TTC549 (cell line): Measurements from ENCODE around the gene MUC5B.
"Not testable (repeated sequence)": the region's sequence is repeated elsewhere in the genome, so short reads cannot be mapped to it uniquely, and the experiment has no call there.

Source experiments
- FAIRE-seq: peaks from 2 replicates; lab custom pipeline; 2012; peaks lifted over from hg19 to GRCh38; lab: Jason Lieb, UNC

MUC5B gene

DNA sequence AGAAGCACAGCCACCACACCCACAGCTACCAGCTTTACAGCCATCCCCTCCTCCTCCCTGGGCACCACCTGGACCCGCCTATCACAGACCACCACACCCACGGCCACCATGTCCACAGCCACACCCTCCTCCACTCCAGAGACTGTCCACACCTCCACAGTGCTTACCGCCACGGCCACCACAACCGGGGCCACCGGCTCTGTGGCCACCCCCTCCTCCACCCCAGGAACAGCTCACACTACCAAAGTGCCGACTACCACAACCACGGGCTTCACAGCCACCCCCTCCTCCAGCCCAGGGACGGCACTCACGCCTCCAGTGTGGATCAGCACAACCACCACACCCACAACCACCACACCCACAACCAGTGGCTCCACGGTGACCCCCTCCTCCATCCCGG lies 27.5 kb downstream of the MUC5B start:
- FAIRE-seq, result not testable (repeated sequence)

GRCh38 chr11:1251236-1251770 lies 28.4 kb downstream of the MUC5B start:
- FAIRE-seq, result no peak

- FAIRE-seq, result no peak
Measured at GRCh38 chr11:1252371-1253102, 29.7 kb downstream of the MUC5B start.

- no peak for FAIRE-seq
Measured at GRCh38 chr11:1253103-1253485, 30.2 kb downstream of the MUC5B start.

- FAIRE-seq, result no peak
Measured at GRCh38 chr11:1254086-1254648, 31.3 kb downstream of the MUC5B start.

- FAIRE-seq, result no peak
Measured at GRCh38 chr11:1254733-1255132, 31.9 kb downstream of the MUC5B start.

DNA sequence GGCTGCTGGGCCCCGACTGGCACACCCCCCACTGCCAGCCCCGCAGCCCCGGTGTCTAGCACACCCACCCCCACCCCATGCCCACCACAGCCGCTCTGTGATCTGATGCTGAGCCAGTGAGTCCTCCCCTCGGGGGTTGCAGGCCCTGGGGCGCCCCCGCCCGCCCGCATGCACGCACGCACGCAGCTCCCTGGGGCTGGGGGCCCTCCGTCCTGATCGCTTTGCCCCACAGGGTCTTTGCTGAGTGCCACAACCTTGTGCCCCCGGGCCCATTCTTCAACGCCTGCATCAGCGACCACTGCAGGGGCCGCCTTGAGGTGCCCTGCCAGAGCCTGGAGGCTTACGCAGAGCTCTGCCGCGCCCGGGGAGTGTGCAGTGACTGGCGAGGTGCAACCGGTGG lies 32.3 kb downstream of the MUC5B start:
- FAIRE-seq, result no peak

DNA sequence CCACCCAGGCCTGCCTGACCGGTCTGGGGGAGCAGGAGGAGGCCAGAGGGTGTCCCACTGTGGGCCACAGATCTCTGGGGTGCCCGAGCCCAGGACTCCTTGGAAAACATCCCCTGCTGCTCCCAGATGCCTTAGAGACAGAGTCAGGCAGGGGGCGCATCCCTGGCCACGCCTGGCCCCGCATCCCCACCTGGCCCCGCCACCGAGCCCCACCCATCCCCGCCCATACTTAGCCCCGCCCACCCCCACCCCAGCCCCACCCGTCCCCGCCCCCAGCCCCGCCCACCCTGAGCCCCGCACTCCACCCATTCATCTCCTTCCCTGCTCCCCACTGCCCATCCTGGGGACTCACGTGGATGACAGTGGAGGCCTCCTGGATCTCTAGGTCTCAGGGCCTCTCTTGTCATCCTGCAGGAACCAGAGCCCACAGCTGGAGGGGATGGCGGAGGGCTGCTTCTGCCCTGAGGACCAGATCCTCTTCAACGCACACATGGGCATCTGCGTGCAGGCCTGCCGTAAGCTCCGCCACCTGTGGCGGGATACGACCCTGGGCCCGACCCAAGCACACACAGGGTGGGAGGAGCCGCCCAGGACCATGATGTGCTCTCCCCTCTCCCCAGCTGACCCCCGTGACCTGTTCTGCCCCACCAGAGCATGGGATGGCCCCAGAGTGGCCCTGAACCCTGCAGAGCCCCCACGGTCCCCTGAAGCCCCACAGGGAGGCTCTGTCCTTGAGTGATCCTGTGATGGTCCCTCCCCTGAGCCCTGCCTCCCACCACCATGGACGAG lies 33.6 kb downstream of the MUC5B start:
- FAIRE-seq, result no peak

DNA sequence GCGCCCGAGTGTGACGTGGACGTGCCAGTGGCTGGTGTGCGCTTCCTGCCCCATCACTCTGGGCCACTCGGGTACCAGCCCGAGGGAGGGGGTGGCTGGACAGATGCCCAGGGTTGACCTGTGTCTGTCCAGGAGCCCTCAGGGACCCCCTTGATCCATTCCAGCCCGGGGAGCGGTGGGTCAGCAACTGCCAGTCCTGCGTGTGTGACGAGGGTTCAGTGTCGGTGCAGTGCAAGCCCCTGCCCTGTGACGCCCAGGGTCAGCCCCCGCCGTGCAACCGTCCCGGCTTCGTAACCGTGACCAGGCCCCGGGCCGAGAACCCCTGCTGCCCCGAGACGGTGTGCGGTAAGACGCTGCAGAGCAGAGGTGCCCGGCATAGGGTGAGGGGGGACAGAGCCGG lies 34.5 kb downstream of the MUC5B start:
- no peak for FAIRE-seq

- FAIRE-seq, result no peak
Measured at GRCh38 chr11:1257916-1258315, 35.0 kb downstream of the MUC5B start.

- no peak for FAIRE-seq
Measured at GRCh38 chr11:1258401-1259075, 35.7 kb downstream of the MUC5B start.

GRCh38 chr11:1259076-1259461 lies 36.2 kb downstream of the MUC5B start:
- FAIRE-seq, result no peak

GRCh38 chr11:1259561-1259960 lies 36.7 kb downstream of the MUC5B start:
- no peak for FAIRE-seq

- FAIRE-seq, result no peak
Measured at GRCh38 chr11:1260023-1260501, 37.2 kb downstream of the MUC5B start.

GRCh38 chr11:1260620-1261019 lies 37.8 kb downstream of the MUC5B start:
- no peak for FAIRE-seq

DNA sequence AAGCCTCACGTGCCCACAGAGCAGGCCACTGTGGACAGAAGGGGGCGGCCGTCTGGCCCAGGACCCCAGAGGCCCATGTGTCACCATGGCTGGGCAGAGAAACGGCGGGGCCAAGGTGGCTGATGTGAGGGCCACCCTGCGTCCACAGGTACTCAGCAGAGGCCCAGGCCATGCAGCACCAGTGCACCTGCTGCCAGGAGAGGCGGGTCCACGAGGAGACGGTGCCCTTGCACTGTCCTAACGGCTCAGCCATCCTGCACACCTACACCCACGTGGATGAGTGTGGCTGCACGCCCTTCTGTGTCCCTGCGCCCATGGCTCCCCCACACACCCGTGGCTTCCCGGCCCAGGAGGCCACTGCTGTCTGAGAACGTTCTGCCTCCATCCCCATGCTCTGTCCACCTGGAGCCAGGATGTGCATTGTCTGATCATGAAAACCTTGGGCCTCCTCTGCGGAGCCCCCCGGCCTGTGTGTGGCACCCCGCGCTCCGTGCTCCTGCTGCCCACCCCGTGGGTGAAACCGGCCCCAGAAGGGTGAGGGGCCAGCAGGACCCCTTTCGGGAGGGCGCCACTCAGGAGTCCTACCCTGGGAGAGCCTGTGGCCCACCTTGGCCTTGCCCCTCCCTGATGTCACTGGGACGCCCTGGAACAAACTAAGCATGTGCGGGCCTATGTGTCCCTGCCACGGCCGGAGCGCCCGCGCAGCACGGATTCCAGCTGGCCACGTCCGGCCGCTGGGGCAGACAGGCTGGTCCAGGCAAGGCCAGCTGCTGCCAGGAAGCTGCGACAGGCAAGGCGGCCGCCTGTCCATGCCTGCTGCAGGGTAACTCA lies 38.6 kb downstream of the MUC5B start:
- FAIRE-seq, result no peak

DNA sequence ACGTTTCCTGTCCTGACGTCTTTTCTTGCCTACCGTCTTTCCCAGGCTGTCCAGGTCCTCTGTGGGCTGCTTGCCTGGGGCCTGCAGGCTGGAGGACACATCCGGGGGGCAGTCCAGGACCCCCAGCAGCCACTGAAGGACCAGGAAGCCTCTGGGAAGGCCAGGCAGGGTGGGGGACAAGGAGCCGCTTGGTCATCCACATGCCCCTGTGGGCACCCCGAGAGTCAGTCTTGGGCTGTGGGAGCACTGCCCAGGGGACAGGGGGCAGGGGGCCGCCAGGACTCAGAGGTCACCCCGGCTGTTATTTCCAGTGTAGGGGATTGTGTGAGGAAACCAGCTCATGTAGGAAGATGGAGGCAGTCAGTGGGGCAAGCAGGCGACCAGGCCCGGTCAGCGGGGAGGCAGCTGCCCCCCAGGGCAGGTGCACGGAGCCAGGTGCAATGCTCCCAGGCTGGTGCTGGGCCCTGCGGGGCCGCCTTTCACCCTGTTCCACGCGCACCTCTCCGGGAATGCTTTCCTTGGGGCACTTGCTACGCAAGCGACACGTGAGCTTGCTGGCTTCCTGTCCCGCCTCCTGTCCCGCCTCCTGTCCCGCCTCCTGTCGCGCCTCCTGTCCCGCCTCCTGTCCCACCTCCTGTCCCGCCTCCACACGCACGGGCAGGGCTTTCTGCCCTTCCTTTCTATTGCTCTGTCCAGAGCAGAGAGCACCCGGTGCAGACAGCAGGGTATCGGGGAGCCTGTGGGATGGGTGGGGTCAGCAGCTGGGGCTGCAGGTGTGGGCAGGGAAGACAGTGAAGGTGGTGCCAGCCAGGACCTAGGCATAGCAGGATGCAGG lies 39.5 kb downstream of the MUC5B start:
- no peak for FAIRE-seq

GRCh38 chr11:1263010-1263409 lies 40.1 kb downstream of the MUC5B start:
- FAIRE-seq, result no peak

DNA sequence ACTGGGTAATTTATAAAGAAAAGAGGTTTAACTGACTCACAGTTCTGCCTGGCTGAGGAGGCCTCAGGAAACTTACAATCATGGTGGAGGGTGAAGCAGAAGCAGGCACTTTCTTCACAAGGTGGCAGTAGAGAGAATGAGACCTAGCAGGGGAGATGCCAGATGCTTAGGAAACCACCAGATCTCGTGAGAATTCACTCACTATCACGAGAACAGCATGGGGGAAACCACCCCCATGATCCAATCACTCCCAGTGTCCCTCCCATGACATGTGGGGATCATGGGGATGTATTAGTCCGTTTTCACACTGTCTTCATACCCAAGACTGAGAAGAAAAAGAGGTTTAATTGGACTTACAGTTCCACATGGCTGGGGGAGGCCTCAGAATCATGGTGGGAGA lies 41.6 kb downstream of the MUC5B start:
- FAIRE-seq, result not testable (repeated sequence)

DNA sequence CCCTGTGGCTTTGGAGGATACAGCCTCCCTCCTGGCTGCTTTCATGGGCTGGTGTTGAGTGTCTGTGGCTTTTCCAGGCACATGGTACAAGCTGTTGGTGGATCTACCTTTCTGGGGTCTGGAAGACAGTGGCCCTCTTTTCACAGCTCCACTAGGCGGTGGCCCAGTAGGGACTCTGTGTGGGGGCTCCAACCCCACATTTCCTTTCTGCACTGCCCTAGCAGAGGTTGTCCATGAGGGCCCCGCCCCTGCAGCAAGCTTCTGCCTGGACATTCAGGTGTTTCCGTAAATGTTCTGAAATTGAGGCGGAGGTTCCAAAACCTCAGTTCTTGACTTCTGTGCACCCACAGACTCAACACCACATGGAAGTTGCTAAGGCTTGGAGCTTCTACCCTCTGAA lies 42.6 kb downstream of the MUC5B start:
- FAIRE-seq, result not testable (repeated sequence)

- not testable (repeated sequence) for FAIRE-seq
Measured at GRCh38 chr11:1266976-1267375, 44.1 kb downstream of the MUC5B start.
